Lower lobe of right lung (tissue), 2 donors: ENCODE measurements around the gene EPHA3. TPM values are rescaled to one million over a fixed set of nuclear protein-coding genes. Genes with fewer than 3 reads are reported as not detected.

ENCODE experiments used
- ATAC-seq, 2 donors: fragments of 200-7000 bp; cut with Tn5 transposase; one replicate each; pipeline ENCODE4 v1.9.1; 2020 to 2022; ENCODE audit warnings: mild to moderate bottlenecking in 2 of 2, moderate library complexity in 2 of 2
- DNase-seq: peaks from one replicate; pipeline ENCODE4 v3.0.0-alpha.2; 2020
- H3K27ac ChIP-seq: fragments of 200-600 bp; one replicate; pipeline ENCODE4 v1.8.0; 2022
- H3K27me3 ChIP-seq: fragments of 200-600 bp; one replicate; pipeline ENCODE4 v1.8.0; 2022; ENCODE audit warnings: low read depth
- H3K36me3 ChIP-seq: fragments of 200-600 bp; one replicate; pipeline ENCODE4 v1.8.0; 2022; ENCODE audit warnings: mild to moderate bottlenecking
- H3K4me1 ChIP-seq: fragments of 200-600 bp; one replicate; pipeline ENCODE4 v1.8.0; 2022
- H3K4me3 ChIP-seq: fragments of 200-600 bp; one replicate; pipeline ENCODE4 v1.8.0; 2022; ENCODE audit warnings: mild to moderate bottlenecking
- H3K9me3 ChIP-seq: fragments of 200-600 bp; one replicate; pipeline ENCODE4 v1.8.0; 2022
- CTCF ChIP-seq: fragments of 200-600 bp; IDR thresholded peaks from one replicate; pipeline ENCODE4 v1.8.0; 2022; ENCODE audit warnings: antibody characterized with exemption, mild to moderate bottlenecking
- intact Hi-C: fragments of 100-400 bp; cut with DNase I; formaldehyde crosslinking; loops from one replicate; pipeline ENCODE4 v1.11.0; 2022
- total RNA-seq: library from RNA; stranded (reverse); fragmentation: NEBNext Ultra II Directional; extraction: Animal tissue kit (Norgen Biotek cat#: 25700); gene quantifications from one replicate; pipeline ENCODE4 v1.2.1, GENCODE V29; 2021
- donor health status: DM: no; HTN: yes; CAD: no; lungs with severe emphysema.

The EPHA3 gene
- total RNA-seq, 1 donor from 2014 or later: 1.4 TPM

GRCh38 chr3:89278302-89279025 lies 171.0 kb downstream of the EPHA3 start:
- Histone ChIP-seq H3K4me3 (no peak overlapping the region), H3K4me1 (no peaks in the 10 kb centered on the region), H3K27ac (no peak overlapping the region), H3K36me3 (no peaks in the 10 kb centered on the region), H3K9me3 (no peaks in the 10 kb centered on the region), H3K27me3 (no peaks in the 10 kb centered on the region)
- intact Hi-C loops: no loop called here
- no peak for DNase-seq
- no peak for TF ChIP-seq CTCF
- no peak for ATAC-seq

- H3K4me1 ChIP-seq: no peaks in the 10 kb centered on the region
- H3K27me3 ChIP-seq: no peaks in the 10 kb centered on the region
- H3K9me3 ChIP-seq: no peaks in the 10 kb centered on the region
- ATAC-seq (no peak), DNase-seq (no peak)
- intact Hi-C loops: no loop called here
- H3K36me3 ChIP-seq: no peaks in the 10 kb centered on the region
- no peak overlapping the region for H3K4me3 ChIP-seq
- no peak overlapping the region for H3K27ac ChIP-seq
- no peak for TF ChIP-seq CTCF
Measured at GRCh38 chr3:89280301-89280700, 172.9 kb downstream of the EPHA3 start.

DNA sequence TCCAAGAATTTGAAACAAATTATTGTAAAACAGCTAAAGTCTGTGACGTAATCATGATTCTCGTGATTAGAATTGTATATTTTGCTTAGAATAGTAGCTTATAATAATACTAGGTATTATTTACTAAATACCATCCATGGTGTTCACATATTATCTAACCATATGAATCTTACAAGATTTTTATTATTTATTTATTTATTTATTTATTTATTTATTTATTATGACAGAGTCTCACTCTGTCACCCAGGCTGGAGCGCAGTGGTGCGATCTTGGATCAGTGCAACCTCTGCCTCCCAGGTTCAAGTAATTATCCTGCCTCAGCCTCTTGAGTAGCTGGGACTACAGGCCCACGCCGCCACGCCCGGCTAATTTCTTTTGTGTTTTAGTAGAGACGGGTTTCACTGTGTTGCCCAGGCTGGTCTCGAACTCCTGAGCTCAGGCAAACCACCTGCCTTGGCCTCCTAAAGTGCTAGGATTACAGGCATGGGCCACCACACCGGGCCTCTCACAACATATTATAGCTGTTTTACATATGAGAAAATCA lies 173.5 kb downstream of the EPHA3 start:
- TF ChIP-seq CTCF: no peak
- intact Hi-C loops: no loop called here
- Histone ChIP-seq H3K9me3 (no peaks in the 10 kb centered on the region), H3K36me3 (no peaks in the 10 kb centered on the region), H3K4me3 (no peak overlapping the region), H3K4me1 (no peaks in the 10 kb centered on the region), H3K27me3 (no peaks in the 10 kb centered on the region), H3K27ac (no peak overlapping the region)
- ATAC-seq (no peak), DNase-seq (no peak)

GRCh38 chr3:89287902-89288508 lies 180.6 kb downstream of the EPHA3 start:
- intact Hi-C loops: no loop called here
- no peak overlapping the region for H3K4me3 ChIP-seq
- DNase-seq (no peak), ATAC-seq (no peak)
- no peaks in the 10 kb centered on the region for H3K9me3 ChIP-seq
- no peaks in the 10 kb centered on the region for H3K36me3 ChIP-seq
- no peak for TF ChIP-seq CTCF
- no peak overlapping the region for H3K27ac ChIP-seq
- no peaks in the 10 kb centered on the region for H3K4me1 ChIP-seq
- no peaks in the 10 kb centered on the region for H3K27me3 ChIP-seq

DNA sequence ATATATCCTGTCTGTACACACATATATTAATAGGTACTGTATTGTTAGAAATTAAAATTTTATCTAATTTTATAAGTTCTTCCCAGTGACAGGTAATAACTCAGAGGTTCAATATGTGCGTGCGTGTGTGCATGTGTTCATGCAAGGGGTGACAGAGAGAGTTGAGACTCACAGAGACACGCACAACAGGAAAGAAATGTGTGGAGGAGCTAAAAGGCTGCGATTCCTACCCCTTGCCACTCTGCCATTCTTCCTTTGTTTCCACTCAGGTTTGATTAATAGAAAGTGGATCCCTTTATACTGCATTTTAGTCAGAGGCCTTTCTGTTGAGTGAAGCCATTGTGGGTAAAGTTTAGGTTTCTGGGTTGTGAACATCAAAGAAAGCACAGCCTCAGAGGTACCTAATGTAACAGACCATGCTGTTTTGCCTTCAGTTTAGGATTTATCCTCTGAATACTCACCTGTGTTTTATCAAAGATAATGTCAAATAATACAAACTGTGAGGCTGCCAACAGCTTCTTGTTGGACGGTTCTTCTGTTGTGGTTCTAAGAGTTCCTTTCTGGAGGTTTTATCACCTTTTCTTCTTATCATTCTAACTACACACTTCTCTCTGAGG lies 182.3 kb downstream of the EPHA3 start:
- H3K36me3 ChIP-seq: no peaks in the 10 kb centered on the region
- DNase-seq (no peak), ATAC-seq (no peak)
- no peaks in the 10 kb centered on the region for H3K4me1 ChIP-seq
- no peak overlapping the region for H3K4me3 ChIP-seq
- intact Hi-C loops: no loop called here
- H3K27me3 ChIP-seq: no peaks in the 10 kb centered on the region
- no peak overlapping the region for H3K27ac ChIP-seq
- no peaks in the 10 kb centered on the region for H3K9me3 ChIP-seq
- no peak for TF ChIP-seq CTCF
